Neural crest cell (in vitro differentiated cells): ENCODE measurements around the gene NCOA5. TPM values are rescaled to one million over a fixed set of nuclear protein-coding genes. Genes with fewer than 3 reads are reported as not detected.

Experiments
- DNase-seq: peaks from one replicate; pipeline ENCODE4 v3.0.0; 2021; ENCODE audit warnings: low read depth, mixed read lengths, low spot score
- H3K27ac Mint-ChIP-seq: one replicate; pipeline ENCODE4 v1.8.0; 2021; ENCODE audit warnings: mild to moderate bottlenecking, mixed read lengths; ENCODE audit not compliant: unreplicated experiment
- H3K27me3 Mint-ChIP-seq: 2 replicates; pipeline ENCODE4 v1.8.0; 2021; ENCODE audit warnings: low read depth, mild to moderate bottlenecking, mixed read lengths
- H3K36me3 Mint-ChIP-seq: 2 replicates; pipeline ENCODE4 v1.8.0; 2021; ENCODE audit warnings: low read depth, mild to moderate bottlenecking, mixed read lengths
- H3K4me1 Mint-ChIP-seq: 2 replicates; pipeline ENCODE4 v1.8.0; 2021; ENCODE audit warnings: mixed read lengths
- H3K4me3 Mint-ChIP-seq: one replicate; pipeline ENCODE4 v1.8.0; 2021; ENCODE audit warnings: mild to moderate bottlenecking, mixed read lengths
- H3K9me3 Mint-ChIP-seq: 2 replicates; pipeline ENCODE4 v1.8.0; 2021; ENCODE audit warnings: mixed read lengths
- CTCF ChIP-seq: fragments of 200-600 bp; sonication (generic); conservative IDR thresholded peaks from 2 replicates; pipeline ENCODE4 v1.5.0; 2021; ENCODE audit warnings: antibody characterized with exemption, mild to moderate bottlenecking
- total RNA-seq: library from RNA; stranded (reverse); gene quantifications from 2 replicates; pipeline ENCODE4 v1.2.1, GENCODE V29; 2021

Gene NCOA5
- total RNA-seq, 1 donor from 2014 or later = 69.5 TPM

DNA sequence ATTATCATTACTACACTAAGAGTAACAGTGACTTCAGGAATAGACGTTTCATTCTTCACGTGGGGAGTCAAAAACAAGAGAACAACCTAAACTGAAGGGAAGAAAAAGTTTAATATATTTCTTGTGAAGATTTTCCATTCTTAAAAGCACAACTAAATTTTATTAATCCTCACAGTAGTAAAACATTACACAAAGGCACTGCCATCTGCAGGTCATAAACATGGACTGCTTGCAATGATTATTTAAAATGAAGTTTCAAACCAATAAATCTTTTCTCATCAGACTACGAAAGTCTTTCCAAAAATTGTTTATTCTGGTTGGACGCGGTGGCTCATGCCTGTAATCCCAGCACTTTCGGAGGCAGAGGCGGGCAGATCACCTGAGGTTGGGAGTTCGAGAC lies 2.6 kb downstream of the NCOA5 start:
- Mint-ChIP-seq H3K36me3 (no peaks in the 10 kb centered on the region), H3K9me3 (no peaks in the 10 kb centered on the region), H3K27me3 (no peaks in the 10 kb centered on the region), H3K4me3 (peak overlapping the region; percentile 92), H3K27ac (no peak overlapping the region), H3K4me1 (peaks cover 50% of the 10 kb centered on the region)
- TF ChIP-seq CTCF = peak; percentile 58
- no peak for DNase-seq

- no peaks in the 10 kb centered on the region for H3K27me3 Mint-ChIP-seq
- H3K9me3 Mint-ChIP-seq = no peaks in the 10 kb centered on the region
- DNase-seq = no peak
- peak overlapping the region; percentile 61 for H3K4me3 Mint-ChIP-seq
- peaks cover 45% of the 10 kb centered on the region for H3K4me1 Mint-ChIP-seq
- no peak overlapping the region for H3K27ac Mint-ChIP-seq
- H3K36me3 Mint-ChIP-seq = no peaks in the 10 kb centered on the region
- no peak for TF ChIP-seq CTCF
Measured at GRCh38 chr20:46085179-46085851, 4.4 kb downstream of the NCOA5 start.

DNA sequence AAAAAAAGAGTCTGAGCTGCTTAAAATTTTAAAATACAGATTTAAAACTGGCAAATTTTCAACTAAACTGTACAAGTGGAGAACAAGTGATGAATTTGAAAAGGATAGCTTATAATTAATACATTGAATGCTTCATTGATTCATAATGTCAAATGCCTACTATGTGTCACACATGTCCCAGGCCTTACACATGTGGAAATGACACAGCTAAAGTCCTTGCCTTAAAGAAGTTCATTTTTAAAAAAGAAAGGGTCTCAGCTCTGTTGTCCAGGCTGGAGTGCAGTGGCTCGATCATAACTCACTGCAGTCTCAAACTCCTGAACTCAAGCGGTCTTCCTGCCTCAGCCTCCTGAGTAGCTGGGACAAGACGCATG lies 5.0 kb downstream of the NCOA5 start:
- Mint-ChIP-seq H3K36me3 (no peaks in the 10 kb centered on the region), H3K27ac (no peak overlapping the region), H3K4me1 (peaks cover 45% of the 10 kb centered on the region), H3K4me3 (peak overlapping the region; percentile 50), H3K9me3 (no peaks in the 10 kb centered on the region), H3K27me3 (no peaks in the 10 kb centered on the region)
- TF ChIP-seq CTCF = no peak
- DNase-seq = no peak

DNA sequence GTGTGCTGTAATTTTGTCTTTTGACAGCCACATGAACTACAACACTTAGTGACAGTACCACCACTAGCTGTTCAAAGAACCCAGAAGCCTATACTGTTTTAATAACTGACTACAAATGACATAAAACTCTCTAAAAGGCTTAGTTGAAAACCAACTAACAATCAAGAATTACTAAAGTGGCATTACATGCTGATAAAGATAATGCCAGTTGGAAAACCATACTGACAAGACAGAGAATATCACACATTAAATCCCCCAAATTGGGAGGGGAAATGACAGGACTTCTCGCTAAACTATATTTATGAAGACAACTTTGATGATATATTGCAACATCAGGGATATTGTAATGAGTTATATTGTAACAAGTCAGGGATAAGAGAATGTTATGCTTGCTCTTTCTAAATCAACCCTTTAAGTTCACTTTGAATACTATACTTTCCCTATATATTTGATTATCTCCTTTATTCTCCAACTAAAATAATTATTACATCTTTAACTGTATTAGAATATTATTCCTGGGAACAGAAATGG lies 6.2 kb downstream of the NCOA5 start:
- Mint-ChIP-seq H3K36me3 (no peaks in the 10 kb centered on the region), H3K4me1 (peaks cover 54% of the 10 kb centered on the region), H3K4me3 (no peak overlapping the region), H3K9me3 (no peaks in the 10 kb centered on the region), H3K27me3 (no peaks in the 10 kb centered on the region), H3K27ac (no peak overlapping the region)
- no peak for TF ChIP-seq CTCF
- no peak for DNase-seq

GRCh38 chr20:46083101-46083500 lies 6.7 kb downstream of the NCOA5 start:
- H3K27me3 Mint-ChIP-seq = no peaks in the 10 kb centered on the region
- TF ChIP-seq CTCF = no peak
- no peaks in the 10 kb centered on the region for H3K36me3 Mint-ChIP-seq
- no peak overlapping the region for H3K4me3 Mint-ChIP-seq
- no peak overlapping the region for H3K27ac Mint-ChIP-seq
- H3K4me1 Mint-ChIP-seq = peaks cover 54% of the 10 kb centered on the region
- H3K9me3 Mint-ChIP-seq = no peaks in the 10 kb centered on the region
- DNase-seq = no peak
